ENCODE data around the gene VSTM4. TPM values are rescaled to one million over a fixed set of nuclear protein-coding genes. Genes with fewer than 3 reads are reported as not detected.

Gene VSTM4
- total RNA-seq, 4 donors from 2014 or later: 13.4 to 38.2 (median 25.9) TPM

GRCh38 chr10:49072166-49072885 lies 43.0 kb downstream of the VSTM4 start:
- TF ChIP-seq CTCF (IDR thresholded peaks at IDR 0.05; ENCODE audit: low read depth): no peak

GRCh38 chr10:49071160-49071761 lies 44.1 kb downstream of the VSTM4 start:
- no peak for TF ChIP-seq CTCF (IDR thresholded peaks at IDR 0.05; ENCODE audit: low read depth)

GRCh38 chr10:49070701-49071100 lies 44.6 kb downstream of the VSTM4 start:
- no peak for TF ChIP-seq CTCF (IDR thresholded peaks at IDR 0.05; ENCODE audit: low read depth)

GRCh38 chr10:49068672-49069217 lies 46.6 kb downstream of the VSTM4 start:
- no peak for TF ChIP-seq CTCF (IDR thresholded peaks at IDR 0.05; ENCODE audit: low read depth)

- TF ChIP-seq CTCF (IDR thresholded peaks at IDR 0.05; ENCODE audit: low read depth): no peak
Observed at GRCh38 chr10:49068209-49068608, 47.1 kb downstream of the VSTM4 start.

GRCh38 chr10:49066944-49067730 lies 48.2 kb downstream of the VSTM4 start:
- no peak for TF ChIP-seq CTCF (IDR thresholded peaks at IDR 0.05; ENCODE audit: low read depth)

GRCh38 chr10:49062229-49062628 lies 53.1 kb downstream of the VSTM4 start:
- no peak for TF ChIP-seq CTCF (IDR thresholded peaks at IDR 0.05; ENCODE audit: low read depth)

Data from subcutaneous adipose tissue (tissue), 4 donors.